Large intestine (tissue), 12 donors: ENCODE data around the gene ANKRD60. TPM values are rescaled to one million over a fixed set of nuclear protein-coding genes. Genes with fewer than 3 reads are reported as not detected.

Source experiments
- DNase-seq, 2 donors: peaks; one replicate each; pipeline versions ENCODE4 v3.0.0 to v3.0.0-alpha.2; 2013
- H3K27ac ChIP-seq: one replicate; pipeline ENCODE4 v1.5.1; 2013; ENCODE audit warnings: low read length
- H3K27me3 ChIP-seq: 2 replicates; pipeline ENCODE4 v1.6.1; 2013; ENCODE audit warnings: low read length; ENCODE audit not compliant: control insufficient read depth, insufficient read depth
- H3K36me3 ChIP-seq: 2 replicates; pipeline ENCODE4 v1.6.1; 2013; ENCODE audit warnings: low read length; ENCODE audit not compliant: control insufficient read depth, insufficient read depth
- H3K4me1 ChIP-seq: one replicate; pipeline ENCODE4 v1.6.1; 2013; ENCODE audit warnings: low read length; ENCODE audit not compliant: control insufficient read depth, insufficient read depth
- H3K4me3 ChIP-seq: one replicate; pipeline ENCODE4 v1.5.1; 2013; ENCODE audit warnings: low read length
- H3K9me3 ChIP-seq: one replicate; pipeline ENCODE4 v1.6.1; 2013; ENCODE audit warnings: mild to moderate bottlenecking, low read depth, low read length, moderate library complexity; ENCODE audit not compliant: control insufficient read depth
- WGBS: methylation state at CpG from one replicate; pipeline ENCODE4 v1.1.5; 2013; ENCODE audit warnings: low lambda C conversion rate; ENCODE audit not compliant: insufficient coverage; 5-methylcytosine and 5-hydroxymethylcytosine counted together
- long read RNA-seq, 11 donors: transcript quantifications; one replicate each; lab custom pipeline, GENCODE V29; 2026
- polyA plus RNA-seq: library from polyadenylated mRNA; unstranded; fragments of 120-200 nt; gene quantifications from one replicate; pipeline ENCODE4 v1.2.1, GENCODE V29; 2013

ANKRD60 gene, protein sequence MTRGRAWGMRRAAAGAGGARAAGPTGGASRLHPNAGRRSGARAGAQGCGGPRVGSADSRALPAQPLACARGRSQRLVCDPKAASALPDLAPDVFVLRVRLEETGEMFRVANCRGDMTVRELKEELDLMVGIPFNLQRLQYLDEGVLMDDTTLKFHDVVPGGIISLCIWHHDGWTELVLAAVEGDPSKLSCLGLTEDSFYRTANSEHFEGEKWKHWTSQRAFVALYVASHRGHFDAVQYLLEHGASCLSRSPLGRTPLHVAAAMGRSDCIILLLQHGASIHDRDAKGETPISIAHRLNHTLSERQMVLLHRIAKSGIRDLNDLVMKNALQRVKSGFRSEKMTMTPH
- not detected for polyA plus RNA-seq
- long read RNA-seq, donor 1 = 0 reads
- long read RNA-seq, donor 2 = 0 reads
- long read RNA-seq, donor 3 = 0 reads
- long read RNA-seq, donor 4 = 0 reads
- long read RNA-seq, donor 5 = 0 reads
- long read RNA-seq, donor 6 = 0 reads
- long read RNA-seq, donor 7 = 0 reads
- long read RNA-seq, donor 8 = 0 reads
- long read RNA-seq, donor 9 = 0 reads
- long read RNA-seq, donor 10 = 0 reads
- long read RNA-seq, donor 11 = 0 reads

DNA sequence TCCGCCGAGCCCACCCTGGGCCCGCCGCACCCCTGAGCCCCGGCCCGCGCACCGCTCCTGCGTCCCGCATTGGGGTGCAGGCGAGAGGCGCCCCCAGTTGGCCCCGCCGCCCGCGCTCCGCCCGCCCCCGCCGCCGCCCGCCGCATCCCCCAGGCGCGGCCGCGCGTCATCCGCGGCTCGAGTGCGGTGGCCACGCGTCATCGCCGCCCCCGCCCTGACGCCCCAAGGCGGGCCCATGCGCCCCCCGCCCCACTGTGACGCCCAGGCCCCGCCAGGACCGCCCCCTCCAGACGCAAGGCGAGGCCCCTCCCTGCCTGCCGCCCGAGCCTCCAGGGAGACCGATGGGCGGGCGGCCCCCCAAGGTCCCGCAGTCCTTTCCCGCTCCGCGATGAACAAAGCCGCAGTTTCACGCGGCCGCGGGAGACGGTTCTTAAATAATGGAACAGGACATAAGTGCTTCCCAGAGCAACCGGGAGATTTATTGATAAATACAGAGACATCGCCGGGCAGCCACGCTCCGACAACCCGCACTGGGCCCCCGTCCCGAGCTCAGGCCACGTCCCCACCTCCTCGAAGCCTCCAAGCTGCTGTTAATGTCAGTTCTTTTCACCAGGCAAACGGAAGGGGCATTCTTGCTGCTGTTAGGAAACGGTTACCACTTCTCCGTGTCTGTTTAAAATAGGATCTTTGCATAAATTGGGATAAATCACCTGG is at the start of gene ANKRD60:
TSS of gene ANKRD60 (minus strand) at position 170 of the 714 bp plus-strand sequence. CDS start at position 170, 0 bp downstream.
- peaks cover 61% of the 10 kb centered on the region for H3K27me3 ChIP-seq
- H3K4me3 ChIP-seq = no peak within 1 kb of the TSS

DNA sequence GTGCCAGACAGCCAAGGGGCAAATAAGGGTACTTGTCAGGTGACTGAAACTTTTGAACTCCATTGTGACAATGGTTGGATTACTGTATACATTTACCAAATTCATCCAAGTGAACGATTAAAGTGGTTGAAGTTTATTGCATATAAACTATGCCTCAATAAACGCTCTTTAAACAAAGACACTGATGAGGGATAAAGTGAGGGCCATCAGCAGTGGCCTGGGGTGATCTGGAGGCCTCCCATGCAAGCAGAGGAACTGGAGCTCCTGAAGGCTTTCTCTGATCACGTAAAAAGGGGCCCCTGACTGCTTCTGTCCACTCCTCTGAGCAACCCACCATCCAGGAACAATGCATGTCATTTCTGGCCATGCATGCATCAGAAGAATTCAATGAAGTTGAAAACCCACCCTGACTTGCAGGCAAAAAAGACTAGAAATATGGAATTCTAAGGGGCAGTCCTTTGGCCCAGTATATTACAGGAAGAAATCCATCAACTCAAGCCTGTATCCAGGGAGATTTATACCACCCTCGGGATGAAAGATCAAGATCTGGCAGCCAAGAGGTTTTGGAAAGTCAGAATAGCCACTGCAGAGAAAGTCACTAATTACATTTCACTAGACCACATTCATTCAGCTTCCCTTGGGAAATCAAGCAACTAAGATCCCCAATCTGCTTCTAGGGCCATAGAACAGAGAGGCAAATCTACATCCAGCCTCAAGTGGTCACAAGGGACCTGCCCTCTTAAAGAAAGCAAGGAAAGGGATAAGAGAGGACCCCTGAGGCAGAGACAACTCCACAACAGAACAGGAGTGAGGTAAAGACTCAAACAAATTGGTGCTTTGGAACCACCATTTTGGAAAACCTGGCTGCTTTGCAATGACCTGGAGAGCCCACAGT is 49.4 kb upstream of the ANKRD60 start:
- Histone ChIP-seq H3K4me3 (no peak overlapping the region), H3K4me1 (no peaks in the 10 kb centered on the region), H3K36me3 (peaks cover 4% of the 10 kb centered on the region), H3K27me3 (no peaks in the 10 kb centered on the region), H3K9me3 (no peaks in the 10 kb centered on the region), H3K27ac (no peak overlapping the region)
- no CpG with 5 or more reads among the region's 4 CpGs for WGBS
- no peak for DNase-seq

More for the DNA sequence above, at the start of gene ANKRD60:
- Histone ChIP-seq H3K4me1 (no peaks in the 10 kb centered on the region), H3K27ac (no peak within 1 kb of the TSS), H3K36me3 (peaks cover 6% of the 10 kb centered on the region), H3K9me3 (peaks cover 3% of the 10 kb centered on the region)
- DNase-seq = peak in 1 of 2 donors; percentile 37
- no CpG with 5 or more reads among the region's 74 CpGs for WGBS

DNA sequence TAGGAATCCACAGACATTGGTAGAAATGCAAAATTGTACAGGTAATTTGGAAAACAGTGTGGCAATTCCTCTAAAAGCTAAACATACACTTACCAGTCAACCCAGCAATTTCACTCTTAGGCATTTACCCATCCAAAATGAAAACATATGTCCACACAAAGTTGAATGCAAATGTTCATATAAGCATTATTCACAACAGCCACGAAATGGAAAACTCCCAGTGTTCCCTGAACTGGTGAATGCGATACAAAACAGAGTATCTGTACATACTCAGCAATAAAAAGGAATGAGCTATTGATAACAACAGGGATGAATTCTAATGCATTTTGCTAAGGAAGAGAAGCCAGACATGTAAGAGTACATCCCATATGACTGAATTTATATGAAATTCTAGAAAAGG is 48.7 kb upstream of the ANKRD60 start:
- no peaks in the 10 kb centered on the region for H3K9me3 ChIP-seq
- no peak overlapping the region for H3K4me3 ChIP-seq
- no peak for DNase-seq
- peaks cover 4% of the 10 kb centered on the region for H3K36me3 ChIP-seq
- H3K27ac ChIP-seq = no peak overlapping the region
- WGBS = no CpG with 5 or more reads among the region's 2 CpGs
- H3K4me1 ChIP-seq = no peaks in the 10 kb centered on the region
- no peaks in the 10 kb centered on the region for H3K27me3 ChIP-seq

DNA sequence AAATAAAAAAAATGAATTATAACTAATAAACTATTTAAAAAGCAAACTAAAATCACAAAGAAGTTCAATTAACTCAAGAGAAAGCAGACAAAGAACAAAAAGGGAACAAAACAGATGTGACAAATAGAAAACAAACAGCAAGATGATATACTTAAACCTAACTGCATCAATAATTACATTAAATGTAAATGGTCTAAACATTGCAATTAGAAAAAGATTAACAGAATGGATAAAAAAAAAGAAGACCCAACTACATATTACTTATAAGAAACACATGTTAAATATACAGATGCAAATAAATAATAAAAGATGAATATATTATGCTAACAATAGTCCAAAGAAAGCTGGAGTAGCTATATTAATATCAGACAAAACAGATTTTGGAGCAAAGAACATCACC is 45.9 kb upstream of the ANKRD60 start:
- no peak overlapping the region for H3K4me3 ChIP-seq

DNA sequence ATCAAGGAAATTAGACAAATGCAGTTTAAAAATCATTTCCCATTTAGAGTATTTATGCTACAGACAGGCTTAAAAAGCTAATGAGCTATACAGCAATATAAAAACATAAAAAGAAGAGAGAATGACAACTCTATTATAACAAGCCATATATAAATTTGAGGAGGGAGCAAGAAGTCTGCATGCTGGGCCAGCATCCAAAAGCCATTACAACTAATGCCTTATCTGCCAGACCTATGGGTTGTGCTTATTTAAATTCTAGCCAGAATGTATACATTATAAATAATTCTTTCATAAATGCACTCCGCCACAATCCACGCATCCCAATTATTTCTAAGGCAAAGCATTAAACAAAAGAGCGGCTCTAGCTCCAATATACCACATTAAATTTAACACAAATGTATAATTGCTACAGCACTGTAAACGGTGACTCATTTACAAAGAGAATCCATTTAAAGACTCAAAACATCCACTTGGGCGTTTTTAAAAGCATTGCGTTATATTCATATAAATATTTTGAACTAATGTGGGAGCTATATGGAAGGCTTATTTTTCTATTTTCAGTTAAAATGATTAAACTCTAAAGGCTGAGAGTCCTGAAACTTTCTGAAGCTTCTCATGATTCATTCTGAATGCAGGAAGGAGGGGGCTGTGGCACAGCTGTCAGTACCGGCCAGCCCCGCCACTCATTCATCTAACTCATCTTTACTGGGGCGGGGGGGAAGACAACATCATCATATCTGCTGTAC is 43.3 kb upstream of the ANKRD60 start:
- H3K4me3 ChIP-seq = no peak overlapping the region
- H3K27ac ChIP-seq = no peak overlapping the region
- no peaks in the 10 kb centered on the region for H3K9me3 ChIP-seq
- no peaks in the 10 kb centered on the region for H3K4me1 ChIP-seq
- H3K27me3 ChIP-seq = no peaks in the 10 kb centered on the region
- peaks cover 21% of the 10 kb centered on the region for H3K36me3 ChIP-seq
- 100% methylated on average over 1 of the region's 9 CpGs for WGBS
- DNase-seq = peak in 1 of 2 donors; percentile 13

More for the DNA sequence above, 45.9 kb upstream of the ANKRD60 start:
- no peak for DNase-seq
- no peak overlapping the region for H3K27ac ChIP-seq
- H3K36me3 ChIP-seq = peaks cover 8% of the 10 kb centered on the region
- H3K4me1 ChIP-seq = no peaks in the 10 kb centered on the region
- no peaks in the 10 kb centered on the region for H3K9me3 ChIP-seq
- no peaks in the 10 kb centered on the region for H3K27me3 ChIP-seq

DNA sequence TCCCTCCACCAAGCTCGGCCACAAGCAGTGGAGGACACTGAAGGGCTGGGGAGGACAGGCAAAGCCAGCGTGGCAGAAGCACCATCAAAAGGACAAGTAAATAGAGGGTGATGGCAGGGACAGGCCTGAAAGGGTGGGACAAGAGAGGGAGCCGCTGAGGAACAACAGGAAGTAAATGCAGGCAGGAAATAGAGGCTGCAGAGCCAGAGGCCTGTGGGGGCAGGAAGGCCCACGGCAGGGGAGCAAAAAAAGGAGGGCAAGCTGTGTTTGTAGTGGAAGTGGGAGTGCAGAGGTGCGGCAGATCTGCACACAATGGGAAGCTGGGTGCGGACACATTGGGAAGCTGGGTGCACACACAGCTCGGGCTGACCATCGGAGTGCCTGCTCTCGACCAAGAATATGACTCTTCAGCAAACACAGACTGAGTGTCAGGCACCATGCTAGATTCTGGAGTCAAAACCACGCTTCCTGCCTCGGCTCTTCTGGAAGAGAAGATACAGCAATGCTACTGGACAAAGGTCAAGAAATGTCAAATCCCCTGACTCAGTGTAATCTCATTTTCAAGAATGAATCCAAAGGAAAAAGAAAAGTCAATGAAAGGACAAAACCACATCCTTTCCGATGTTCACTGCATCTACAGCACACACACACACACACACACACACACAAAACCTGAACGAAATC is 40.6 kb upstream of the ANKRD60 start:
- WGBS = 100% methylated on average over 1 of the region's 13 CpGs
- Histone ChIP-seq H3K4me3 (no peak overlapping the region), H3K27ac (no peak overlapping the region), H3K9me3 (no peaks in the 10 kb centered on the region), H3K4me1 (no peaks in the 10 kb centered on the region), H3K27me3 (no peaks in the 10 kb centered on the region), H3K36me3 (peaks cover 36% of the 10 kb centered on the region)
- no peak for DNase-seq

DNA sequence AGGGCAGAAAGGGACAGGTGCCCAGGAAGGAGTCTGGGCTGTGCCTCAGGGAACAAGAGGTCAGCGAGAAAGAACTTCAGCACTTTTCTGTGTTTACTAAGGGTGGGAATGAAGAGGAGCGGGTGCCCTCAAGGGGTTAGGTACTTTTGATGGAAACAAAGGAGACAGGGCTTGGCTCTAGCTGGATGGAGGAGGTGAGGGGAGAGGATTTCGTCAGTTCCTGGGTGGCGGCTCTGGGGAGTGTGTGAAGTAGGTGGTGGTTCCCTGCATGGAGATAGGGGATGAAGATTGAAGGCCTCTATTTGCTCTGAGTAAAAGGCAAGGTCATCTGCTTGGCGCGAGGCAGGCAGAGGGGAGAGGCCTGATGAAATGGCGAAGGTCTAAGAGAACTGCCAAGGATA is 40.0 kb upstream of the ANKRD60 start:
- Histone ChIP-seq H3K9me3 (no peaks in the 10 kb centered on the region), H3K27ac (no peak overlapping the region)
- peak; percentile 12 to 24 for DNase-seq

DNA sequence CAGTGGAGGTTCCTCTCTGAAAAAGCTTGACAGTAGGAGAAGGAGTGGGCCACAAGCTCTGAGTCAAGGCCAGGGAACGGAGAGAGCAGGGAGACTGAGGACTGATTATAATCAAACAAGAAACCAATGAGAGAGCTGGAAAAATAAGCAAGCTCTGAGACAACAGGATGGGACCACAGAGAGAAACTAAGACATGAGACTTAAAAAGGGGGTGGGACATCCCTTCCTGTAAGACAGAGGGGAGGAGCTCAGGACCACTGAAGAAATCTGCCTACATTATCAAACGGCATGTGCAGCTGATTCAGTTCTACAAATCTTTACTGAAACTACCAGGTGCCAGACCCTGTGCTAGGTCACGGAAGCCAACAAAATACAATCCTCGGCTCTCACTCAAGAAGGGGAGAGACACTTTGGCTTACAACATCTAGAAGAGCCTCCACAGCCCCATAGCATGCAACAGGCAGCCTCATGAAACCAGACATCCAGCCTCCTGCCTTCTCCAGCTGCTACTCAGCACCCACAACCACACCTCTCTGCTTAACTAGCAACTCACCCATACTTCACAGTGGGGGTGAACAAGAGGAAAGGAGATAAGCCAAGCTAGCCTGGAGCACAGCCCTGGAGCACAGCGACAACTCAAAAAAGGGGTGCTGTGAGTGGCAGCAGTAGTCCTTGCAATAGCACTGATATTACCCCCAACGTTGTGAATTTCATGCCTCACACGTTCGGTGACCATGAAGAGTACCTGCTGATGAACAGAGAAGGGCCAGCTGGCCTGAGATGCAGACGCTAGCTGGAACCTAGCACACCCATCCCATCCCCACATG is 39.1 kb upstream of the ANKRD60 start:
- Histone ChIP-seq H3K4me3 (no peak overlapping the region), H3K4me1 (no peaks in the 10 kb centered on the region), H3K36me3 (peaks cover 45% of the 10 kb centered on the region), H3K27me3 (no peaks in the 10 kb centered on the region), H3K27ac (no peak overlapping the region), H3K9me3 (no peaks in the 10 kb centered on the region)
- DNase-seq = no peak
- WGBS = no CpG with 5 or more reads among the region's 9 CpGs

More for the DNA sequence above, 40.0 kb upstream of the ANKRD60 start:
- H3K4me3 ChIP-seq = no peak overlapping the region
- H3K36me3 ChIP-seq = peaks cover 40% of the 10 kb centered on the region
- H3K27me3 ChIP-seq = no peaks in the 10 kb centered on the region
- no peaks in the 10 kb centered on the region for H3K4me1 ChIP-seq
- no CpG with 5 or more reads among the region's 7 CpGs for WGBS
